Sciatic nerve (tissue), 2 donors: ENCODE results near the gene TTC33. TPM values are rescaled to one million over a fixed set of nuclear protein-coding genes. Genes with fewer than 3 reads are reported as not detected.
"Not testable (repeated sequence)": the region's sequence is repeated elsewhere in the genome, so short reads cannot be mapped to it uniquely, and the experiment has no call there.

Experiments
- ATAC-seq: fragments of 200-7000 bp; cut with Tn5 transposase; one replicate; pipeline ENCODE4 v1.9.1; 2020; ENCODE audit warnings: mild to moderate bottlenecking, moderate library complexity
- DNase-seq: peaks from one replicate; pipeline ENCODE4 v3.0.0-alpha.2; 2020; ENCODE audit warnings: low spot score
- intact Hi-C: fragments of 100-400 bp; cut with DNase I; formaldehyde crosslinking; loops from one replicate; pipeline ENCODE4 v1.14.2; 2022
- total RNA-seq: library from RNA; stranded (reverse); fragmentation: NEBNext Ultra II Directional; extraction: Animal tissue kit (Norgen Biotek cat#: 25700); gene quantifications from one replicate; pipeline ENCODE4 v1.2.1, GENCODE V29; 2021
- donor health status: DM: no; HTN: no; CAD: no.
- donor health status: DM: no; HTN: no; CAD: no.

TTC33 gene
- total RNA-seq, 1 donor from 2014 or later = 20.1 TPM

DNA sequence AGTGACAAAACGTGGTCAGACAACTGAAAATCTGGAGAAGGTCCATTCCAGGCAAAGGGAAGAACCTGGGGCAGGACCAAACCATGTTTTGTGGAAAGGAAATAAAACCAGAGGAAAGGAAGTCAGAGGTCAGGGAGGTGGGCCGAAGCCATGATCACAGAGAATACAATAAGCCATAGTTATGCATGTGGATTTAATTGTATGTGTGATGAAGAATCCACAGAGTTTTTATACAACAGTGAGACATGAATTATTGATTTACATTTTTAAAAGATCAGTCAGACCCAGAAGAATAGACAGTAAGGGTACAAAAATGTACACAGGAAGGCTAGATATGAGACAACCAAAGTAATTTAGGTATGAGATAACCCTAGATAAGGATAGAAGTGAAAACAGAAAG, 20.8 kb downstream of the TTC33 start:
- intact Hi-C loops = no loop called here
- DNase-seq (no peak), ATAC-seq (no peak)

DNA sequence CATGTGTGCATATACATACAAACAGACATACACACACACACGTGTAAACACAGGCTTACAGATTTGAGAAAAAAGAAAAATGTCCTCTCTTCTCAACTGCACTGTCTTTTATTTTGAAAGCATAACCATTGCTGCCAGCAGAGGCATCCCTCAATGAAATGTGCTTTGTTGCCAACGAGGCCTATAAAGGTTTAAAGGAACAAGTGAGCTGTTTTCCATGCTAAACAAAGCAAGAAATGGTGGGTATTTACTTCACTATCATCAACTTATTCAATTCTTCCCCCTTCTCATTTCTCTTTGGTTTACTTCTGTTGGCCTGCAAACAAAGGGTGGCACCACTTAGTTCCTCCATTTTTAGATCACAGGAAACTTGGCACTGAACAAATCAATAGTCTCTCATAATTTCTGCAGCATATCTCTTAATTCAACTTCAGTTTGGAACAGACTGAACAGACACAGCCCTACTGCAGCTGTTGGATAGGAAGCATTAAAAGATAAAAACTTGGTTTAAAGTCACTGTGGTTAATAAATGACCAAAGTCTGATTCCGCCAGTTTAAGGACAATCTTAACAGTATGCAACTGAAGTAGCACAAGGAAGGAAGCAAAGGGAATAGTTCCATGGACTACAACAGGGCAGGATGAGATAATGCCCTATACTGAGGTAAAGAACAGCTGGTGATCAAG, 21.7 kb downstream of the TTC33 start:
- intact Hi-C loops = no loop called here
- DNase-seq (no peak), ATAC-seq (no peak)

DNA sequence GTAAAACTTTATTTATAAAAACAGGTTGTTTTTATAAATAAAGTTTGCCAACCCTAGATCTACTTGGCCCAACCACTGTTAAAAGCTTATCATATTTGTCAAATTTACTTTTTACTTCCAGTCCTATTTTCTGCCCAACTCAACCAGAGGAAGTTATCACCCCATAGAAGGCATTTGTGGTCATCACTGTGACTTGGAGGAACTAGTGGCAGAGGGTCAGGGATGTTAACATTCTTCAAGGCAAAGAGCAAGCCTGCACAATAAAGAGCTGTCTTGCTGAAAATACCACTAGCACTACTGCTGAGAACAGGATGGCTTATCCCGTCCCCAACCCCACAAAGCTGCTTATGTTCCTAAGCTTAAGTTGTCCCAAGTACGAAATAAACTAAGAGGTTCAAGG, 22.3 kb downstream of the TTC33 start:
- ATAC-seq (no peak), DNase-seq (no peak)
- intact Hi-C loops = no loop called here

DNA sequence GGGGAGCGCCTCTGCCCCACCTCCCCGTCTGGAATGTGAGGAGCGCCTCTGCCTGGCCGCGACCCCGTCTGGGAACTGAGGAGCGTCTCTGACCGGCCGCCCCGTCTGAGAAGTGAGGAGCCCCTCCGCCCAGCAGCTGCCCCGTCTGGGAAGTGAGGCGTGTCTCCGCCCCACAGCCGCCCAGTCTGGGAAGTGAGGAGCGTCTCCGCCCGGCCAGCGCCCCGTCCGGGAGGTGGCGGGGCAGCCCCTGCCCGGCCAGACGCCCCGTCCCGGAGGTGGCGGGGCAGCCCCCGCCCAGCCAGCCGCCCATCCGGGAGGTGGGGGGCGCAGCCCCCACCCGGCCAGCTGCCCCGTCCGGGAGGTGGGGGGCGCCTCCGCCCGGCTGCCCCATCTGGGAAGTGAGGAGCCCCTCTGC, 33.3 kb downstream of the TTC33 start:
- ATAC-seq, DNase-seq, intact Hi-C loops: not testable (repeated sequence)

DNA sequence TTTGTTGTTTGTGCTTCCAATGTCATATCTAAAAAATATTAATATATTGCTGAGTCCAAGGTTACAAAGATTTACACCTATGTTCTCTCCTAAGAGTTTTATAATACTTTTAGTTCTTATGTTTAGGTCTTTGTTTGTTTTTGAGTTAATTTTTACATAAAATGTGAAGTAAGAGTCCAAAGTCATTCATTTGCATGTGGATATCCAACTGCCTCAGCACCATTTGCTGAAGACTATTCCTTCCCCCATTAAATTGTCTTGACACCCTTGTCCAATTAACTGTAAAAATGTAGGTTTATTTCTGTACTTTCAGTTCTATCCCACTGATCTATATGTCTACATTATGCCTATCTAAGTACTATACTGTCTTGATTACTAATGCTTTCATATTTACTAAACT, 35.7 kb downstream of the TTC33 start:
- no peak for ATAC-seq
- DNase-seq = no peak
- intact Hi-C loops = no loop called here

DNA sequence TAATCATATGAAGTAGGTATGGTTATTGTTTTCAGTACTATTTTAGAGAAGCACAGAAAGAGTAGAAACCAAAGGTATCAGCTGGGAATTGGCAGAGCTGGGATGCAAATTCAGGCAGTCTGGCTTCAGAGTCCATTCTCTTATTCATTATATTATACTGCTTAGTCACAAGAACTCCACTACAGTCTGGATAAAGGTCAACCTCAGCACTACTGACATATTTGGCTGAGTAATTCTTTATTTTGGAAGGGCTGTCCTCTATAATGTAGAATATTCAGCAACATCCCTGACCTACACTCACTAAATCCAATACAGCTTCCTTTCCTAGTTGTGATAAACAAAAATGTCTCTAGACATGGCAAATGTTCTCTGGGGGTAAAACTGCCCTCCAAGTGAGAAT, 38.5 kb downstream of the TTC33 start:
- DNase-seq (no peak), ATAC-seq (no peak)
- intact Hi-C loops = no loop called here

DNA sequence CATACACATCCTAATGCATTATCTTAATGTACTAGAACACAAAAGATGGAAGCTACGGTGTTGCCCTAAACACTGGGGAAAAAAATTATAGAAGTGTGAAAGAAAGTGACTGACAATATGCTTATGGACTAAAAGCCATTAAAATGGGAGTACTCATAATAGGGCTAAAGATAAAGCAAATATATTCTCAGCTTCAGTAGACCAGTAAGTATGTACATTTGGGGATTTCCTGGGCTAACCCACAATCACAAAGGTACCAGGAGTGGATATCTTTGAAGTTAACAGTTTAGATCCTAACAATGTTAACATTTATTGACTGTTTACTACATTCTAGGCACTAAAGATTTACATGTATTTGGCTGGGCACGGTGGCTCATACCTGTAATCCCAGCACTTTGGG, 39.2 kb downstream of the TTC33 start:
- DNase-seq (no peak), ATAC-seq (no peak)

DNA sequence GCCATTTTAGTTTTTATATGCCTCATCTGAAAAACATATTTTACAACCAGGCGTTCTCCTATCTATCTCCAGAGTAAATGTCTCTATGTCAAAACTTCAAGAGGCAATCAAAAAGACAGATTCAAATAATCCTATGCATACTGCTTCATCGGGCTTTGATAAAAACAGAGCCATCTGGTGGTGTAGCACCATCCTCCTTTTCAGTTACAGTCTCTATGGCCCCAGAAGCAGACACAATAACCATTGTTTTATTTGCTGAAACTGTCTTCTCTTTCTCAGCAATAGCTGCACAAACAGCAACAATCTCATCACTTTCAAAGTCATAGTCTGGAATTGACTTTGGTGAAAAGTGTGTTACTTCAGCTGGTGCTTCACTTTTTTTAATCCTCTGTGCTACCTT, 39.8 kb downstream of the TTC33 start:
- no peak for ATAC-seq
- intact Hi-C loops = no loop called here
- no peak for DNase-seq

More for the DNA sequence above, 39.2 kb downstream of the TTC33 start:
- intact Hi-C loops = no loop called here

DNA sequence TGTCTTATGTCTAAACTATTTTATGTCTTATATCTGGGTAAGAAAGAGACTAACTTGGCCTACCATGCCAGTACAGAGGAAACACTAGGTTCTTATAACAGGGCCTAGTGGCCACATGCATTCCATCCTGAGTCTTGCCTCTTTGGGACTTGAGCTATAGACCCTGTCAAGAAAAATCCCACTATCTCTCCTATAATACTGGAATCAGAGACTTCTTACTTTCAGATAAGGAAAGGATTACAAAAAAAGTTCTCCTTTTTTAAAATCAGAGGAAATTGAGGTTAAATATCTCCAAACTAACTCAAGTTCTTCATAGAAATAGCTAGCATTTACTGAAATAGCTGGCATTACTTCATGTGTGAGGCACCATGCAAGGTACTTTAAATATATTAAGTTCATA, 41.8 kb downstream of the TTC33 start:
- intact Hi-C loops = no loop called here
- no peak for ATAC-seq
- no peak for DNase-seq

DNA sequence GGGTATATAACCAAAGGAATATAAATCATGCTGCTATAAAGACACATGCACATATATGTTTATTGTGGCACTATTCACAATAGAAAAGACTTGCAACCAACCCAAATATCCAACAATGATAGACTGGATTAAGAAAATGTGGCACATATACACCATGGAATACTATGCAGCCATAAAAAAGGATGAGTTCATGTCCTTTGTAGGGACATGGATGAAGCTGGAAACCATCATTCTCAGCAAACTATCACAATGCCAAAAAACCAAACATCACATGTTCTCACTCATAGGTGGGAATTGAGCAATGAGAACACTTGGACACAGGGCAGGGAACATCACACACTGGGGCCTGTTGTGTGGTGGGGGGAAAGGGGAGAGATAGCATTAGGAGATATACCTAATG, 45.2 kb downstream of the TTC33 start:
- intact Hi-C loops, ATAC-seq, DNase-seq: not testable (repeated sequence)

DNA sequence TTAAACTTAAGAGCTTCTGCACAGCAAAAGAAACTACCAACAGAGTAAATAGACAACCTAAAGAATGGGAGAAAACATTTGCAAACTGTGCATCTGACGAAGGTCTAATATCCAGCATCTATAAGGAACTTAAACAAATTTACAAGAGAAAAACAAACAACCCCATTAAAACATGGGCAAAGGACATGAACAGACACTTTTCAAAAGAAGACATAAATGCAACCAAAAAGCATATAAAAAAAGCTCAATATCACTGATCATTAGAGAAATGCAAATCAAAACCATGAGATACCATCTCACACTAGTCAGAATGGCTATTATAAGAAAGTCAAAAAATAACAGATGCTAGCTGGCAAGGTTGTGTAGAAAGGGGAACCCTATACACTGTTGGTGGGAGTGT, 50.3 kb downstream of the TTC33 start:
- DNase-seq, ATAC-seq, intact Hi-C loops: not testable (repeated sequence)

DNA sequence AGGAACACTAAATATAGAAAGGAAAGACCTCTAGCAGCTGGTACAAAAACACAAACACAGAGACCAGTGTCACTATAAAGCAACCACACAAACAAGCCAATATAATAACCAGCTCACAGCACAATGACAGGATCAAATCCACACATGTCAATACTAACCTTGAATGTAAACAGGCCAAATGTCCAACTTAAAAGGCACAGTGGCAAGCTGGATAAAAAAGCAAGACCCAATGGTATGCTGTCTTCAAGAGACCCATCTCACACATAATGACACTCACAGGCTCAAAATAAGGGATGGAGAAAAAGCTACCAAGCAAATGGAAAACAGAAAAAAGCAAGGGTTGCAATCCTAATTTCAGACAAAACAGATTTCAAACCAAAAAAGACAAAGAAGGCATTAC, 53.7 kb downstream of the TTC33 start:
- ATAC-seq, intact Hi-C loops, DNase-seq: not testable (repeated sequence)

DNA sequence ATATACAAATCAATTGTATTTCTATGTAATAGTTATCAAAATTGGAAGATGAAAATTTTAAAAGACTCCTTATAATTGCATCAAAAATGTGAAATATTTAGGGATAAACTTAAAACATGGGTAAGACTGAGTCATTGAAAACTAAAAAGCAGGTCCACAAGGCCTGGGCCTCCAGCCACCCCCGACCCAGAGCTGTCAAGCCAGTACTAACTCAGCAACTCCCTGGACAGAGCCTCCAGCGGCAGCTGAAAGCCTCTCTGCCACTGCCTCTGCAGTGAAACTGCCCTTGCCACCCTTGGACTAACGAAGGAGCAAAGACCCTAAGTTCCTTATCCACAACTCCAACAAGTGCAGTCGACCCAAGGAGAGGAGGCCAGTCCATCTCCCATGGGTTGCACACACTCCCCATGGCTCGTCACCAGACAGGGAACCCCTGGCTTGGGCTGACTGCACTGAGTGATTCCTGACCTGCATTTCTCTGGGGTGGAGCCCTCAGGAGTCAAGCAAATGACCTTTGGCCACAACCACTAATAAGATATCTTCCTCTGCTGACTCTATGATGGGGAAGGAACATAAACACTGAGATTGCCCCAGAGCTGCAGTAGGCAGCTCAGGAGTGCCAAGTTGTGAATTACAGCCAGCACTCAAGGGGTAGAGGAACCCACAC, 55.5 kb downstream of the TTC33 start:
- ATAC-seq (no peak), DNase-seq (no peak)
- intact Hi-C loops = no loop called here

DNA sequence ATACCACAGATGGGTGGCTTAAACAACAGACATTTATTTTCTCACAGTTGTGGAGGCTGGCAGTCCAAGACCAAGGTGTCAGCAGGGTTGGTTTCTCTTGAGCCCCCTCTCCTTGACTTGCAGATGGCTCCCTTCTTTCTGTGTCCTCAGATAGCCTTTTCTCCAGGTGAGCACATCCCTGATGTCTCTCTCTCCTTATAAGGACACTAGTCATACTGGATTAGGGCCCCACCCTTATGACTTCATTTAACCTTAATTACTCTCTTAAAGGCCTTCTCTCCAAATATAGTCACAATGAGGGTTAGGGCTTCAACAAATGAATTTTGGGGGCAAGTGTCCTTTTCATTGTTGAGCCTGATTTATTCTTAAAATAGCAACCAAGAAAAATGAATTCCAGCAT, 61.3 kb downstream of the TTC33 start:
- intact Hi-C loops = no loop called here
- no peak for DNase-seq
- no peak for ATAC-seq

DNA sequence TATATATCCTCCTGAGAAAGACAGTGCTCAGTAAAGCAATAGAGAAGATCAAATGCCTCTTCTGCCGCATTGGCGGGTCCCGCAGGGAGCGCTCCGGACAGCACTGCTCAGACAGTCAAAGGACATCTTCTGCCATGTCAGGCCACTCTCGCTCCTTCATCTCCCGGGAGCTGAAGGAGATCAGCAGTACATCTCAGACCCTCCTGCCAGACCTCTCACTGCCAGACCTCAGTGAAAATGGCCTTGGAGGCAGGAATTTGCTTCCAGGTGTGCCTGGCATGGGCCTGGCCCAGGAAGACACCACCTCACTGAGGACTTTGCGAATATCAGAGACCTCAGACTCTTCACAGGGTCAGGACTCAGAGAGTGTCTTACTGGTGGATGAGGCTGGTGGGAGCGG, 63.9 kb downstream of the TTC33 start:
- intact Hi-C loops = no loop called here
- no peak for ATAC-seq
- no peak for DNase-seq

DNA sequence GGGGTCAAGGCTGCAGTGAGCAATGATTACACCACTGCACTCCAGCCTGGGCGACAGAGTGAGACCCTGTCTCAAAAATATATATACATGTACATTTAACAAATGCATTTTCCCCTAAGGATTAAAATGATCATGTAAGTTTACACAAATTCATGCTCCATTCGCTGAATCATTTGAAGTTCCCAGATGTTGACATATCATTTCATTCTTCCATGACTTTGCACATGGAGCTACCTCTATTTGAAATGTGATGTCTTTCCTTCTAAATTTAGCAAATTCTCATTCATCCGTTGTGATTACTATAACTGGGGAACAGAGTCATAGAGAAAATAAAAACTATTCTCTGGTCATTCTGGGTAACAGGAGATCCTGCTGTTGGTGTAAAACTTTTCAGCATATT, 65.5 kb downstream of the TTC33 start:
- intact Hi-C loops = no loop called here
- no peak for DNase-seq
- no peak for ATAC-seq

DNA sequence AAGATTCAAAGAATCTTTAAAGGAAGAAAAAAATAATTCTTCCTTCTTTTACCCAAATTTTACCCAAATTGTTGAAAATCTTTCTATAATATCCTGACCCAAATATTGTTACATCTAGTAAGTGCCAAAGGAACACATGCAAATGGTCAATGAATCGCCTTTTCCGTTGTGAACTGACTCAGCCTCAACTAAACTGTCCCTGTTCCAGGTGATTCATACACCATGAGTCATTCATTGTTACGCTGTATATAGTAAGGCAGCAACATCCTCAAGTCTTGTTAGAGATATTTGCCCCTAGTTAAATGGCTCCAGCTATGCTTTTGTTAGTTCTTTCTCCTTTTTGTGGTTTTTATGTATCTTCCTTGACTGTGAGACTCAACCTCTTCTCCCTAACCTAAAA, 66.3 kb downstream of the TTC33 start:
- DNase-seq (no peak), ATAC-seq (peak; percentile 55)
- intact Hi-C loops = loop anchor here (5.0 to 10.0 kb wide), 2 partner anchors 975 to 1092 kb away; no protein-coding TSS in a partner anchor

DNA sequence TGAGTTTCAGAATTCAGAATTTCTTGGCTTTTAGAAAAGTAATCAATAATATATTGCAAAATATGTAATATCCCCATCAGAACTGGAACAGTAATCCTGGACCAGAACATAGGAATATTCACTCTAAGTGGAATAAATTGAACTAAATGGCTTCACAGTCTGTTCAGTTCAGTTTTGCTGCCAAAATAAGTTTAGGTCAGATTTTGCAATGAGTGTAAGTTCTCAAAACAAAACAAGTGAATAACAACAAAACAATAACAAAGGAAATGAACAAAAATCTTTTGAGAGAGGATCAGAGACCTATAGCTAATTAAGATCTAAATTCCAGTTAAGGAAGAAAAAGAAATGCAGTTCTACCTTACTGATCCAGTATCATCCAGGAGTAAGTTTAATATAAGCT, 66.8 kb downstream of the TTC33 start:
- ATAC-seq = no peak
- intact Hi-C loops = loop anchor here (5.0 to 10.0 kb wide), 2 partner anchors 974 to 1092 kb away; no protein-coding TSS in a partner anchor
- no peak for DNase-seq

DNA sequence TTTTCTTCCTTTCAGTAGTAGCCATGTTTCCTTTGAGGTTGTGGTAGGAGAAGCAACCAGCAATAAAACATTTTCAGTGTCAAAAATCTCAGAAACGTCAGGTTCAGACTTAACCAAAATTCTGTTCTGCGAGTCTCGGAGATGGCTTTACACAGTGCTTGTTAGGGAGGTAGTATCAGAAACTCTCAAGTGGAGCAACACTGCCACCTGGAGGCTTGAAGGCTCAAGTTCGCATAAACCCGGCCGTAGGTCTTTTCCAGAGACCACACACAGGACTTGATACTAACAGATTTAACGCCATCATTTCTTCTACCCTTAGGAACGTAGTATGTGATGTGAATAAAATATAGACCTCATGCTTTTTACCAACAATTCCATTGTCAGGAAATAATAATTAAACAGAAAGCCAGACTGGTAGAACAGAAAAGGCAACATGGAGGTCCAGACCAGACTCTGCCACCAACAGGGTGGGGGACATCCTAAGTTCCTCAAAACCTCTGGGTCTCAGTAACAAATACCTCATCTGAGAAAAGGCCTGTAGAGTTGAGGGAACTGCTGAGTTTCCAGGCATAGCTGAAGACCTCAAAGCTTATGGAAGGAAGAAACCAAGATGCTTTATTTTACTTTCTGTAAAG, 67.5 kb downstream of the TTC33 start:
- peak; percentile 93 for DNase-seq

DNA sequence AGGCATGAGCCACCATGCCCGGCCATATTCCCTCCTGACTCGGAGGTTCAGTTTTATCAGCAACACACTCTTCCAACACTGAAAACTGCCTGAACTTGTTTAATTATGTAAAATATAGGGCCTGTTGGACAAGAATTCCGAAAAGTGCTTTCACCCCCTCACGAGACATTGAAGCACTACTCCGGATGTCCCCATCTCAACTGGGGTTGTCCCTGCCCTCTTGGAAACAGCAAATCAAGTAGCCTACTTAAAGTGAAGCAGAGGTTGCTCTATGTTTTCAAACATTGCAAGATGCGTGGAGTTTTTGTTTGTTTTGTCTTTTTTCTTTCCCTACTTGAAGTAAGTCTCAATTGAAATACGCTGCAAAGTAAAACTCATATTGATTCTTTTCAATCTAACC, 68.4 kb downstream of the TTC33 start:
- DNase-seq = no peak
- intact Hi-C loops = loop anchor here (5.0 to 10.0 kb wide), 2 partner anchors 973 to 1090 kb away; no protein-coding TSS in a partner anchor
- ATAC-seq = no peak

More for the DNA sequence above, 67.5 kb downstream of the TTC33 start:
- peak; percentile 96 for ATAC-seq
- intact Hi-C loops = loop anchor here (5.0 to 10.0 kb wide), 2 partner anchors 973 to 1091 kb away; no protein-coding TSS in a partner anchor
